HCT116 (cell line): Measurements from ENCODE around the gene EPYC. TPM values are rescaled to one million over a fixed set of nuclear protein-coding genes. Genes with fewer than 3 reads are reported as not detected.

Source experiments
- ATAC-seq: fragments of 200-7000 bp; cut with Tn5 transposase; 2 replicates; pipeline ENCODE4 v1.9.1; 2020; ENCODE audit warnings: mild to moderate bottlenecking, moderate library complexity
- BruUV-seq: library from RNA; stranded (reverse); fragments of 400-500 nt; replicated peaks from 2 replicates; lab custom pipeline; 2021; lab: Mats Ljungman, UMichigan
- CTCF ChIA-PET: fragments of 300-600 bp; sonication (Branson Sonifier 250); formaldehyde crosslinking; loops from one replicate; lab custom pipeline; 2021; ENCODE audit warnings: antibody characterized with exemption; lab: Charles Lee
- POLR2A ChIA-PET: fragments of 300-600, 350-600 bp; sonication (Branson Sonifier 250); formaldehyde crosslinking; loops from one replicate; lab custom pipeline; 2021; ENCODE audit warnings: antibody characterized with exemption; lab: Charles Lee
- RAD21 ChIA-PET, 2 experiments: fragments of 300-600 bp; sonication (Branson Sonifier 250); formaldehyde crosslinking; loops; one replicate each; lab custom pipeline; 2023; ENCODE audit warnings: low total read pairs in 2 of 2; ENCODE audit not compliant: uncharacterized antibody in 2 of 2, unreplicated experiment in 2 of 2, low non-redundant PET in 1 of 2; lab: Charles Lee
- DNase-seq: peaks from one replicate; pipeline ENCODE4 v3.0.0-alpha.2; 2010; ENCODE audit warnings: low read depth, low spot score
- H2AFZ ChIP-seq: fragments of 200-600 bp; shearing (Covaris generic), sonication (generic); 2 replicates; pipeline ENCODE4 v1.6.1; 2017; ENCODE audit warnings: low read depth, mixed run types, mixed read lengths, antibody characterized with exemption, low read length; ENCODE audit not compliant: poor library complexity, severe bottlenecking
- H3K27ac ChIP-seq: 2 replicates; pipeline ENCODE4 v1.5.1; 2012; ENCODE audit warnings: low read depth, low read length
- H3K27me3 ChIP-seq: fragments of 200-600 bp; sonication (generic); 2 replicates; pipeline ENCODE4 v1.6.1; 2016; ENCODE audit warnings: mixed run types, low read length, mixed read lengths; ENCODE audit not compliant: insufficient read depth
- H3K36me3 ChIP-seq, 2 experiments: fragments of 200-500 bp in 1 of 2; fragments of 200-600 bp in 1 of 2; sonication (Bioruptor generic) in 1 of 2; sonication (generic) in 1 of 2; 2 replicates each; pipeline versions ENCODE4 v1.5.1 to v1.6.1; 2014 to 2016; ENCODE audit warnings: low read length in 2 of 2, inconsistent platforms in 1 of 2, mixed read lengths in 1 of 2, mixed run types in 1 of 2; ENCODE audit not compliant: insufficient read depth in 2 of 2, control insufficient read depth in 1 of 2
- H3K4me1 ChIP-seq, 2 experiments: fragments of 200-600 bp in 1 of 2; sonication (generic) in 1 of 2; 2 replicates each; pipeline versions ENCODE4 v1.5.1 to v1.6.1; 2012 to 2017; ENCODE audit warnings: low read length in 2 of 2, inconsistent platforms in 1 of 2, mild to moderate bottlenecking in 1 of 2, mixed read lengths in 1 of 2, mixed run types in 1 of 2, moderate library complexity in 1 of 2; ENCODE audit not compliant: insufficient read depth in 2 of 2, control insufficient read depth in 1 of 2
- H3K4me2 ChIP-seq: fragments of 200-600 bp; sonication (generic); 2 replicates; pipeline ENCODE4 v1.6.1; 2017; ENCODE audit warnings: mixed run types, low read length, mixed read lengths
- H3K4me3 ChIP-seq, 2 experiments: fragments of 200-600 bp in 1 of 2; sonication (generic) in 1 of 2; replicated peaks in 1 of 2; 2 replicates each; pipeline ENCODE4 v1.5.1; 2011 to 2016; ENCODE audit warnings: low read length in 2 of 2, control low read depth in 1 of 2, low read depth in 1 of 2, mild to moderate bottlenecking in 1 of 2, mixed read lengths in 1 of 2, mixed run types in 1 of 2
- H3K79me2 ChIP-seq: fragments of 200-600 bp; sonication (generic); 2 replicates; pipeline ENCODE4 v1.6.1; 2017; ENCODE audit warnings: mild to moderate bottlenecking, mixed run types, low read length, moderate library complexity, mixed read lengths; ENCODE audit not compliant: insufficient read depth
- H3K9ac ChIP-seq: fragments of 200-600 bp; sonication (generic); 2 replicates; pipeline ENCODE4 v1.6.1; 2016; ENCODE audit warnings: low read length, mixed read lengths
- H3K9me2 ChIP-seq: fragments of 200-600 bp; sonication (generic), shearing (Covaris generic); 2 replicates; pipeline ENCODE4 v1.6.1; 2017; ENCODE audit warnings: mixed run types, mild to moderate bottlenecking, moderate library complexity; ENCODE audit not compliant: insufficient read depth
- H3K9me3 ChIP-seq, 2 experiments: fragments of 200-500 bp in 1 of 2; fragments of 200-600 bp in 1 of 2; sonication (Bioruptor generic) in 1 of 2; sonication (generic) in 1 of 2; 2 replicates each; pipeline ENCODE4 v1.6.1; 2014 to 2017; ENCODE audit warnings: low read length in 2 of 2, mixed read lengths in 2 of 2, inconsistent platforms in 1 of 2, low read depth in 1 of 2, mild to moderate bottlenecking in 1 of 2, mixed run types in 1 of 2, moderate library complexity in 1 of 2; ENCODE audit not compliant: control insufficient read depth in 1 of 2, insufficient read depth in 1 of 2
- H4K20me1 ChIP-seq: fragments of 200-600 bp; sonication (generic), shearing (Covaris generic); 2 replicates; pipeline ENCODE4 v1.6.1; 2017; ENCODE audit warnings: mixed run types, mild to moderate bottlenecking, moderate library complexity; ENCODE audit not compliant: insufficient read depth
- ATF3 ChIP-seq: IDR thresholded peaks from 2 replicates; pipeline ENCODE4 v1.6.1; 2012
- CBX3 ChIP-seq: IDR thresholded peaks from 2 replicates; pipeline ENCODE4 v1.6.1; 2012; ENCODE audit warnings: low read depth
- CEBPB ChIP-seq: IDR thresholded peaks from 2 replicates; pipeline ENCODE4 v1.6.1; 2012; ENCODE audit warnings: low read depth
- EZH2 ChIP-seq: fragments of 200-600 bp; sonication (generic); IDR thresholded peaks from 2 replicates; pipeline ENCODE4 v1.6.1; 2017; ENCODE audit warnings: antibody characterized with exemption, mixed run types
- FOSL1 ChIP-seq: IDR thresholded peaks from 2 replicates; pipeline ENCODE4 v1.6.1; 2012; ENCODE audit warnings: low read depth
- JUND ChIP-seq: IDR thresholded peaks from 2 replicates; pipeline ENCODE4 v1.6.1; 2012
- MAX ChIP-seq: IDR thresholded peaks from 2 replicates; pipeline ENCODE4 v1.6.1; 2012
- POLR2A ChIP-seq: IDR thresholded peaks from 2 replicates; pipeline ENCODE4 v1.7.0; 2011; ENCODE audit warnings: borderline replicate concordance; ENCODE audit not compliant: insufficient read depth, insufficient read length; ENCODE audit errors: extremely low read depth
- RAD21 ChIP-seq: IDR thresholded peaks from 2 replicates; pipeline ENCODE4 v1.6.1; 2012; ENCODE audit warnings: low read depth, mild to moderate bottlenecking
- REST ChIP-seq: IDR thresholded peaks from 2 replicates; pipeline ENCODE4 v1.6.1; 2012; ENCODE audit warnings: low read depth
- SIN3A ChIP-seq: IDR thresholded peaks from 2 replicates; pipeline ENCODE4 v1.6.1; 2012; ENCODE audit warnings: low read depth
- SP1 ChIP-seq: IDR thresholded peaks from 2 replicates; pipeline ENCODE4 v1.6.1; 2012; ENCODE audit warnings: low read depth
- TCF7L2 ChIP-seq: IDR thresholded peaks from 2 replicates; pipeline ENCODE4 v1.7.0; 2011; ENCODE audit warnings: borderline replicate concordance, inconsistent platforms; ENCODE audit not compliant: insufficient read depth, insufficient read length; ENCODE audit errors: extremely low read depth
- ZBTB33 ChIP-seq: IDR thresholded peaks from 2 replicates; pipeline ENCODE4 v1.6.1; 2011; ENCODE audit warnings: mild to moderate bottlenecking, low read length, moderate library complexity; ENCODE audit not compliant: insufficient replicate concordance; ENCODE audit errors: extremely low read depth
- ZNF274 ChIP-seq: fragments of 200-500 bp; sonication (Bioruptor generic); IDR thresholded peaks from 2 replicates; pipeline ENCODE4 v1.6.1; 2014; ENCODE audit warnings: mild to moderate bottlenecking, low read depth, low read length, inconsistent platforms
- intact Hi-C: fragments of 100-400 bp; cut with micrococcal nuclease; formaldehyde crosslinking; loops from 2 replicates; pipeline ENCODE4 v1.10.0; 2022
- total RNA-seq: library from RNA; stranded (reverse); gene quantifications from one replicate; pipeline ENCODE4 v1.2.1, GENCODE V29; 2021; ENCODE audit not compliant: unreplicated experiment

The EPYC gene
- total RNA-seq, 1 experiment from 2014 or later, result not detected

- ChIA-PET POLR2A (no interaction called here), CTCF (no interaction called here), RAD21 (no interaction called here)
- 0 out of 4 replicates have a peak, but pooled peaks cover 0 to 4% of the 10 kb centered on the region in 2 experiments for H3K4me1 ChIP-seq
- ATAC-seq (no peak), DNase-seq (no peak)
- H3K9me2 ChIP-seq, result peaks cover 2% of the 10 kb centered on the region; the same call in 1 of the 2 replicates
- H3K27me3 ChIP-seq, result no peaks in the 10 kb centered on the region
- no peak for TF ChIP-seq FOSL1
- TF ChIP-seq REST, result no peak
- TF ChIP-seq POLR2A, result no peak
- TF ChIP-seq EZH2, result no peak
- H3K36me3 ChIP-seq, result no peaks in the 10 kb centered on the region
- no peaks in the 10 kb centered on the region for H3K79me2 ChIP-seq
- H3K27ac ChIP-seq, result no peak overlapping the region
- intact Hi-C loops, result no loop called here
- no peaks in the 10 kb centered on the region for H3K9me3 ChIP-seq
- H4K20me1 ChIP-seq, result no peaks in the 10 kb centered on the region
- no peak overlapping the region for H3K9ac ChIP-seq
- peak overlapping the region; percentile 10; the same call in 1 of the 2 replicates for H3K4me2 ChIP-seq
- H2AFZ ChIP-seq, result no peak overlapping the region
- no peak overlapping the region for H3K4me3 ChIP-seq
- BruUV-seq, result no TSS peak
These were observed 18.7 kb upstream of the EPYC start for GRCh38 chr12:91023326-91024004.

- Histone ChIP-seq H3K36me3 (no peaks in the 10 kb centered on the region), H3K4me2 (no peak overlapping the region), H3K9ac (no peak overlapping the region), H3K4me3 (no peak overlapping the region), H3K27me3 (no peaks in the 10 kb centered on the region), H3K4me1 (0 out of 4 replicates have a peak, but pooled peaks cover 0 to 4% of the 10 kb centered on the region in 2 experiments), H2AFZ (no peak overlapping the region), H3K9me2 (peaks cover 2% of the 10 kb centered on the region; the same call in 1 of the 2 replicates), H3K79me2 (no peaks in the 10 kb centered on the region), H3K27ac (no peak overlapping the region), H3K9me3 (no peaks in the 10 kb centered on the region), H4K20me1 (no peaks in the 10 kb centered on the region)
- BruUV-seq, result no TSS peak
- ChIA-PET CTCF (no interaction called here), POLR2A (no interaction called here), RAD21 (no interaction called here)
- intact Hi-C loops, result no loop called here
- DNase-seq (no peak), ATAC-seq (no peak)
- TF ChIP-seq ZBTB33 (no peak), JUND (no peak), RAD21 (no peak), ZNF274 (no peak), SIN3A (no peak), CEBPB (no peak), EZH2 (no peak), MAX (no peak), TCF7L2 (no peak), CBX3 (no peak), FOSL1 (no peak), ATF3 (no peak), SP1 (no peak)
These were observed 16.3 kb upstream of the EPYC start for GRCh38 chr12:91021076-91021475.
